Measurements from ENCODE around the gene PLEKHA8. TPM values are rescaled to one million over a fixed set of nuclear protein-coding genes. Genes with fewer than 3 reads are reported as not detected.
A peak's percentile ranks its signal among the peaks of the same experiment; 100 is the strongest.

Gene PLEKHA8
- total RNA-seq, 1 experiment from 2014 or later, result 8.4 TPM

- TF ChIP-seq CTCF (conservative IDR thresholded peaks at IDR 0.05; ENCODE audit: low read depth, low read length), result peak; percentile 78
- no peak for TF ChIP-seq EZH2 (IDR thresholded peaks at IDR 0.05; ENCODE audit: low read length, unreplicated experiment)
- TF ChIP-seq EZH2phosphoT487 (IDR thresholded peaks at IDR 0.05; ENCODE audit: borderline replicate concordance, low read length), result no peak
- Histone ChIP-seq H3K9me3 (ENCODE audit: low read length) (no peaks in the 10 kb centered on the region), H3K9me2 (replicated peaks; ENCODE audit: low read length) (no peaks in the 10 kb centered on the region), H4K20me1 (ENCODE audit: low read length) (no peaks in the 10 kb centered on the region), H3K27me3 (ENCODE audit: low read length) (no peaks in the 10 kb centered on the region), H3K4me3 (ENCODE audit: low read length) (no peak overlapping the region), H3K4me2 (ENCODE audit: low read length) (no peak overlapping the region), H3K4me1 (ENCODE audit: insufficient read depth, low read length) (no peaks in the 10 kb centered on the region), H3K9ac (ENCODE audit: low read length) (no peak overlapping the region), H3K36me3 (ENCODE audit: low read depth, low read length) (peaks cover 2% of the 10 kb centered on the region; the same call in 1 of the 2 replicates), H3F3A (ENCODE audit: low read length, unreplicated experiment) (no peaks in the 10 kb centered on the region), H2AFZ (ENCODE audit: low read length) (no peak overlapping the region), H3K27ac (ENCODE audit: low read length) (no peak overlapping the region), H3K79me2 (ENCODE audit: low read length) (no peaks in the 10 kb centered on the region)
- CTCF ChIA-PET, result interaction anchor here (0.5 to 1.0 kb wide), 7 partner anchors 32 to 326 kb away, joined by 3 to 6 read pairs (median 3); no protein-coding TSS in a partner anchor
- BruUV-seq (replicated peaks), result no TSS peak
- intact Hi-C loops (cut with micrococcal nuclease), result loop anchor here (1.0 to 5.0 kb wide), 3 partner anchors 68 to 196 kb away; no protein-coding TSS in a partner anchor
- ATAC-seq, result peak; percentile 73
- peak; percentile 70 for DNase-seq
- POLR2A ChIA-PET (ENCODE audit: unreplicated experiment), result no interaction called here
These were observed 46.3 kb downstream of the PLEKHA8 start for GRCh38 chr7:30074422-30075030.

- no peak overlapping the region for H3K27ac ChIP-seq (ENCODE audit: low read length)
- no peaks in the 10 kb centered on the region for H4K20me1 ChIP-seq (ENCODE audit: low read length)
- no peak overlapping the region for H3K4me3 ChIP-seq (ENCODE audit: low read length)
- H3K9ac ChIP-seq (ENCODE audit: low read length), result no peak overlapping the region
- DNase-seq (no peak), ATAC-seq (no peak)
- intact Hi-C loops (cut with micrococcal nuclease), result no loop called here
- no peaks in the 10 kb centered on the region for H3K9me2 ChIP-seq (replicated peaks; ENCODE audit: low read length)
- H3K4me2 ChIP-seq (ENCODE audit: low read length), result no peak overlapping the region
- no peaks in the 10 kb centered on the region for H3K36me3 ChIP-seq (ENCODE audit: low read depth, low read length)
- no peaks in the 10 kb centered on the region for H3K9me3 ChIP-seq (ENCODE audit: low read length)
- CTCF ChIA-PET, result no interaction called here
- no peak for TF ChIP-seq EZH2phosphoT487 (IDR thresholded peaks at IDR 0.05; ENCODE audit: borderline replicate concordance, low read length)
- TF ChIP-seq EZH2 (IDR thresholded peaks at IDR 0.05; ENCODE audit: low read length, unreplicated experiment), result no peak
- TF ChIP-seq CTCF (conservative IDR thresholded peaks at IDR 0.05; ENCODE audit: low read depth, low read length), result no peak
- POLR2A ChIA-PET (ENCODE audit: unreplicated experiment), result no interaction called here
- no peaks in the 10 kb centered on the region for H3K4me1 ChIP-seq (ENCODE audit: insufficient read depth, low read length)
- no TSS peak for BruUV-seq (replicated peaks)
- no peaks in the 10 kb centered on the region for H3K79me2 ChIP-seq (ENCODE audit: low read length)
- H2AFZ ChIP-seq (ENCODE audit: low read length), result no peak overlapping the region
- no peaks in the 10 kb centered on the region for H3K27me3 ChIP-seq (ENCODE audit: low read length)
- H3F3A ChIP-seq (ENCODE audit: low read length, unreplicated experiment), result no peaks in the 10 kb centered on the region
These were observed 48.2 kb downstream of the PLEKHA8 start for GRCh38 chr7:30076411-30076810.

- no peak overlapping the region for H2AFZ ChIP-seq (ENCODE audit: low read length)
- H3K9me2 ChIP-seq (replicated peaks; ENCODE audit: low read length), result no peaks in the 10 kb centered on the region
- H3K36me3 ChIP-seq (ENCODE audit: low read depth, low read length), result no peaks in the 10 kb centered on the region
- BruUV-seq (replicated peaks), result no TSS peak
- ATAC-seq, result no peak
- H3K4me3 ChIP-seq (ENCODE audit: low read length), result no peak overlapping the region
- no peak for DNase-seq
- intact Hi-C loops (cut with micrococcal nuclease), result no loop called here
- TF ChIP-seq CTCF (conservative IDR thresholded peaks at IDR 0.05; ENCODE audit: low read depth, low read length), result no peak
- no peak for TF ChIP-seq EZH2phosphoT487 (IDR thresholded peaks at IDR 0.05; ENCODE audit: borderline replicate concordance, low read length)
- ChIA-PET CTCF (no interaction called here), POLR2A (ENCODE audit: unreplicated experiment) (no interaction called here)
- no peaks in the 10 kb centered on the region for H3K9me3 ChIP-seq (ENCODE audit: low read length)
- H3K4me2 ChIP-seq (ENCODE audit: low read length), result no peak overlapping the region
- no peaks in the 10 kb centered on the region for H3K79me2 ChIP-seq (ENCODE audit: low read length)
- no peaks in the 10 kb centered on the region for H3F3A ChIP-seq (ENCODE audit: low read length, unreplicated experiment)
- no peak overlapping the region for H3K27ac ChIP-seq (ENCODE audit: low read length)
- H3K9ac ChIP-seq (ENCODE audit: low read length), result no peak overlapping the region
- H4K20me1 ChIP-seq (ENCODE audit: low read length), result no peaks in the 10 kb centered on the region
- H3K4me1 ChIP-seq (ENCODE audit: insufficient read depth, low read length), result no peaks in the 10 kb centered on the region
- no peaks in the 10 kb centered on the region for H3K27me3 ChIP-seq (ENCODE audit: low read length)
These were observed 50.1 kb downstream of the PLEKHA8 start for GRCh38 chr7:30078280-30078679.

All from PC-3 (cell line).